Epithelial cell of prostate (primary cell): ENCODE measurements around the gene CORO2B.
"Not testable (repeated sequence)": the region's sequence is repeated elsewhere in the genome, so short reads cannot be mapped to it uniquely, and the experiment has no call there.

Source experiments
- DNase-seq: peaks from one replicate; pipeline ENCODE4 v3.0.0-alpha.2; 2011; ENCODE audit warnings: low read depth, low spot score
- H3K27ac ChIP-seq: fragments of 450-650 bp; 2 replicates; pipeline ENCODE4 v1.5.1; 2017; ENCODE audit warnings: mild to moderate bottlenecking

CORO2B gene

DNA sequence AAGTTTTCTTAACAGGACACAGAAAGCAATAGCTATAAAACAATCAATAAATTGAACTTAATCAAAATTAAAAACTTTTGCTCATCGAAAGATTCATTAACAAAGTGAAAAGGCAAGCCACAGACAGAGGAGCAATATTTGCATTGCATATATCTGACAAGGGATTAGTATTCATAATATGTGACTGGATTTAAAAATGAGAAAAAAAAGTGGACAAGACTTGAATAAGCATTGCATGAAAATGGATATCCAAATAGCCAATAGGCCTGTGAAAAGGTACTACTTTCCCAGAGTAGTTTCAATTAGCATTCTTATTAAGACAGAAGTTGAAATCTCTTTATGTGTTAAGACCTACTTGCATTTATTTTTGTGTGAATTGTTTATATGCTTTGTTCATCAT, 84.7 kb downstream of the CORO2B start:
- no peak overlapping the region for H3K27ac ChIP-seq
- no peak for DNase-seq

DNA sequence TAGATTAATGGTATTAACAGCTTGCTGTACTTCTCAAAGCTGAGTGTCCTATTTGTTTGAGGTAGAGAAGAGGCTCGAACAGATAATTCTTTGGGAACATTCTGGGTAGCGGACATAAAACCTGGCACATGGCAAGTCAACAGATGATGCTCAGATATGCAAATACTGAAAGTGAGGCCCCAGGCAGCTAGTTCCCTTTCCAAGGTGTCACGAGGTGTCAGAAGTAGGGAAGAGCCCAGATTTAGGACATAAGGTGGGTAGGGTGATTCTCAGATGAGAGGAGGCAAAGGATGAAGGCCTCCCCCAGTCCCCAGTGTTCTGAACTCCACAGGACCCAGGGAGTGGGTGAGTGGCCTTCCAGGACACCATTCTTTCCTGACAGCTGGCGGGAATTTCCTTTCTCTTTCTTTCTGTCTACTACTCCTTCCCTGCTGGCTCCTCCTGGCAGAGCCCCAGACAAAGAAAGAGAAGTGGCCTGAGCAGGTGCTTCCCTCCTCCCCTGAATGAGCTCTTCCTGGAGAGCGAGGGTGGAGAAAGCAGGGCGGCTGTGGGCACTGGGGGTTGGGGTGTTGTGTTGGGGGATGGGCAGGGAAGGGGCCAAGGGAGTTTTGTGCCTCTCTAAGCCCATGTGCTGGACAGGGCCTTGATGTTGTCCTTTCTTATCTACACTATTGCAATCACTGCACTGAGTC, 87.5 kb downstream of the CORO2B start:
- H3K27ac ChIP-seq, result no peak overlapping the region
- DNase-seq, result no peak

DNA sequence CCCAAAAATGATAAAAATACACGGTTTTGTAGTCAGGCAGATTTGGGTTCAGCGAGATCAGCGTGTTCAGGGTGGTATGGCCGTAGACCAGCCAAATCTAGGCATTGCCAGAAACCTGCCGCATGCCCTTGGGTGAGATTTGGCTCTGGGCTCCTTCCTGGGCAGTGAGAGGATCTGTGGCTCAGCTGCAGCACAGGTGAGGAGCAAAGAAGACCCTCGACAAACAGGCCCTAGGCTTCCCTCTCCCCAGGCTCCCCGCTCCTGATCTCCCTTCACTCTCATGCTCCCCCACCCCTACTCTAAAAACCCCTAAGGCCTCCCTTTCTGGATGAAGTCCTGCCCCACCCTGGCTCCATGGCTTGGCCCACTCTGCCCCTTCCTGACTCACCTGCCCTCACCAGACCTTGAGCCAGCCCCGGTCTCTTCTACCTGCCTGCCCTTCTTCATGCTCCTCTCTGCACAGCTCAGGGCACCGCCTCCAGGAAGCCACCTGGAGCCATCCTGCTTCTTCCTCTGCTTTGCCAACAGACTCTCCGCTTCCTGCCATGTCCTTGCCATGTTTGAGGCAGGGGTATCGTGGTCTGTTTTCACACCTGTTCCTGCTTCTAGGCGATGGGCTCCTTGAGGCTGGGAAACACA, 88.1 kb downstream of the CORO2B start:
- DNase-seq, result no peak
- H3K27ac ChIP-seq, result no peak overlapping the region

DNA sequence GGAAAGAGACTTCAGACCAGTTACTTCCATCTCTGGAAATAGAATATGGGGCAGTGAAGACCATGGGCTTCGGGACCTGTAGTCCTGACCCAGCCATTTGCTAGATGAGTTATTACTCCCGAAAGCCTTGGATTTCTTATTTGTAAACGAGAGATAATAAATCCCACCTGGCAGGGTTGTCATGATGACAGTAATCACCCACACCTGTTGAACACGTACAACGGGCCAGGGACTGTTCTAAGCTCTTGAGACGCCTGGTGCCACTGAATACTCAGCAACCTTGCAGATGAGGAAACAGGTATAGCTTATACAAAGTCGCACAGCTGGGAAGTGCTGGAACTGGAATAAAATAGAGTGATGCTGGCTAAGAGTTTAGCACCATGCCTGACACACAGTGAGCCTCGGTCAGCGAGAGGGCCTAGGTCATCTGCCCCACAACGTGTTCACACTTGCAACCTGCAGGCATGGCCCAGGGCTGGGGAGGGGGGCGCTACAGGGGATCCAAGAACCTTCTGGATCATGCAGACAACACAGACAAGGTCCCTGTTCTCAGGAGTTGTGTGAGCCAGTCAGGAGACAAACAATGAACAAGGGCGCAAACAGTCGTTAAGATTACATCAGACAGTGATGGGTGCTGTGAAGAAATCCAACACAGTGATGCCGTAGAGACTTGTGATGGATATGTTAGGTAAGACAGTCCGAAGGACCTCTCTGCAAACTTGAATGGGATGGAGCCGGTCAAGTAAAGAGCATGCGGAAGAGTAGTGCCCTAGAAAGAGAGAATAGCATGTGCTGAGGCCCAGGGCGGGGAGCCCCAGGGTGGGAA, 89.2 kb downstream of the CORO2B start:
- DNase-seq, result no peak
- no peak overlapping the region for H3K27ac ChIP-seq

DNA sequence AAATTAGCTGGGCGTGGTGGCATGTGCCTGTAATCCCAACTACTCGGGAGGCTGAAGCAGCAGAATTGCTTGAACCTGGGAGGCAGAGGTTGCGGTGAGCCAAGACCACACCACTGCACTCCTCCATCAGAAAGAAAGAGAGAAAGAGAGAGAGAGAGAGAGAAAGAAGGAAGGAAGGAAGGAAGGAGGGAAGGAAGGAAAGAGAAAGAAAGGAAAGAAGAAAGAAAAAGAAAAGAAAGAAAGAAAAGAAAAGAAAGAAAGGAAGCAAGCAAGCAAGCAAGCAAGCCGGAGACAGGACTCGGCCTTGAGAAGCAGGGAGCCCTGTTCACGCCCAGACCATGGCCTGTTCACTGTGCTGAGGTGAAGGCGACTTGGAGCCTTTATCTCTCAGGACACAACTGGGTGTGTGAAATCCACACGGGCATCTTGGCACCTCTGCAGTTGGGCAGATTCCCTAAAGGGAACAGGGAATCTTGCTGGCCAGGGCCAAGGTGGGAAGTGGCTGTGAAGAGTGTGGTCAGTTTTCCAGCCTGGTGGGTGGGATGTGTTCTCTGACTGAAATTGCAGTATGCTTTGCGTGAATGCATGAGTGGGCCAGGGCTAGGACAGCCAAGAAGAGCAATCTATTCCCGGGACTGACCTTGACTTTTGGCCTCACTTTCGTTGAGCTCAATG, 90.3 kb downstream of the CORO2B start:
- H3K27ac ChIP-seq, result no peak overlapping the region
- DNase-seq, result no peak

DNA sequence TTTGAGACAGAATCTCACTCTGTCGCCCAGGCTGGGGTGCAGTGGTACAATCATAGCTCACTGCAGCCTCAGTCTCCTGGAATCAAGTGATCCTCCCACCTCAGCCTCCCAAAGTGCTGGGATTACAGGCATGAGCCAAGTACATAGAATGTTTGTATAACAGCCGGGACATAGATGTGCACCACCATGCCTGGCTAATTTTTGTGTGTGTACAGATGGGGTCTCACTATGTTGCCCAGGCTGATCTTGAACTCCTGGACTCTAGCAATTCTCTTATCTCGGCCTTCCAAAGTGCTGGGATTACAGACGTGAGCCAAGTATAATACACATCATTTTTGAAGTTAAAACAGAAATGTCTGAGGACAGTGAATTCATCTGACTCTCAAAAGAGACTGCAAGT, 93.5 kb downstream of the CORO2B start:
- DNase-seq, result no peak
- no peak overlapping the region for H3K27ac ChIP-seq

DNA sequence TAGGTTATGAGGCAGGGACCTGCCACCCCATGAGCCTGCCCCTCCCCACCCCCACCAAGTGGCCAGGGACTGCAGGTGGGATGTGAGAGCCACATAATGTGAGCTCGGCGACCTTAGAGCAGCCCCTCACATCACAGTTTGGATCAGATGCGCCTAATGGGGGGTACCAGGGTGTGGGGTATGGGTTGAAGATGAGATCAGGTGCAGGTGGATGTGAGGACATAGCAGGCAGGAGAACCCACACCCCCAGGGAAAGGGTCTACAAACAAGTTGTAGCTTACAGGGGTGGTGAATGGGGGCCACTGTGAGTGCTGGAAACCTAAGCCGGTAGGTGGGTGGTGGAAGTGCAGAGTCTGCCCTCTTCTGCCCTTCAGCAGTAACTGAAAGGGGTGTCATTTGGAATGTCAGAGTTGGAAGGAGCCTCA, 94.0 kb downstream of the CORO2B start:
- no peak for DNase-seq
- no peak overlapping the region for H3K27ac ChIP-seq

DNA sequence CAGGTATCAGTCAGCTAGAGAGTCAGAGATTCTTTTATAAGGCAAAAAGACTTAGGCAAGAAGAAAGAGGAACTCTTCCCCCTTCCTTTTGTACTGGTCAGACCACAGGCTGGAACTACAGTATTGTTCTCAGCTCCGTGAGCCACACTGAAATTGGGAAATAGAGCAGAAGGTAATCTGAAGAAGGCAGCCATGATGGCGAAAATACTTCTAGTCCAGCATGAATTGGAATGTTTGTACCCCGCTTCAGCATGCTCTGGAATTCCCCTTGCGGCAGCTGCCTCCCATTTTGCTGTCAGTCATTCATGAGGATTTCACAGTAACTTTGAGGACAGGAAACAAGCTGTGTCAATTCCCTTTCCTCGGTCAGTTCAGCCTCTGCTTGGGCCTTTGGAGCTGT, 96.2 kb downstream of the CORO2B start:
- DNase-seq, result peak; percentile 10
- H3K27ac ChIP-seq, result peak overlapping the region; percentile 32

DNA sequence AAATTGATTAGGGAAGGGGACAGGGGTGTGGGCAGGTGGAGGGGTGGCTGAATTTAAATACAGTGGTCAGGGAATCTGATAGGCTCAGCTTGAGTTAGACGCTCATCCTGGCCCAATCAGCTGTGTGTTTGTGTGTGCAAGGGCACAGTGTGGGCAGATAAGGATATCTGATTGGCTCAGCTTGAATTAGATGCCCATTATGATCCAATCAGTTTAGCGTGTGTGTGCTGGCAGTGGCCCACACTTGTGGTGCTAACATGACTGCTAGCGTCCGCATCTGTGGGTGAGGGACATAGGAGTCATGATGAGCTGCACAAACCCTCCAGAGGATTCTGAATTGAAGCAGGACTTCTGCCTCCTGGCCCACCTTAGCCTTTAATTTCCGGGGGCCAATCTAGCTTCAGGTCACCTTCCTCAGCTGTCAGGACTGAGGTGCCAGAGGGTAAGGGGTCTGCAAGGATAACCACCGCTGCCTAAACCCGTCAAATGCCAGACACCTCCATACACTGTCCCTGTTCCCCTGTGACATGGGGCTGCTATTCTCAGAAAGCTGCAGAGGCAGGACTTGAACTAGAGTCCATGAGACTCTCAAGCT, 97.3 kb downstream of the CORO2B start:
- no peak overlapping the region for H3K27ac ChIP-seq
- DNase-seq, result no peak

DNA sequence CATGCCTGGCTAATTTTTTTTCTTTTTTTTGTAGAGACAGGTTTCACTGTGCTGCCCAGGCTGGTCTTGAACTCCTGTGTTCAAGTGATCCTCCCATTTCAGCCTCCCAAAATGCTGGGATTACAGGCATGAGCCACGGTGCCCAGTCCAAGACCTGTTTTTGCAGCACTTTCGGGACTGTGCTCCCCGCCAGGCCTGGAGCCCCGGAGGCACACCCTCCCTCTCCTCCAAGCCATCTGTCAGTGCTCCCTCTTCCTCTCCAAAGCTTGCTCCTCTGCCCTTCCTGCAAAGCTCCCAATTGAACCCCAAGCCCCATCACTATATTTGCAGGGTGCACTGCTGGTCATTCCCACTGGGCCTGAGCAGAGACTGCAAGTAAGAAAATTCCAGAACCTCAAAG, 98.1 kb downstream of the CORO2B start:
- DNase-seq, result no peak
- H3K27ac ChIP-seq, result no peak overlapping the region

DNA sequence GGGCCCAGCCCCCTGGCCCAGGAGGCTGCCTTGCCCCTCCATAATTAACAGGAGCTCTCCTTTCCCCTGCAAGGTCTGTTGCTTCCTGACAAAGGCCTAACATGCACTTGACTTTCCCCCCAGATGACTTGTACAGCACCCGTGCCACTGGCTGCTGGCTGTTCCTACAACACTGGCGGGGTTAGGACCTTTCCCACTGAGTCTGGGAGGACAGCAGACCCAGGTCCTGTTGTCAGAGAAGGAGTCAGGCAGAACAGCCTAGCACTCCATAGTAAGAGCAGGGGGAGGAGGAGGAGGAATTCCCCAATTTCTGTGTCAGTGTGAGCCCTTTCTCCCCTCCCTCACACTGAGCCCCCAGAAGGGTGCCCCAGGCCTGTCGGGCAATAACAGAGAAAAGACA, 99.2 kb downstream of the CORO2B start:
- no peak for DNase-seq
- no peak overlapping the region for H3K27ac ChIP-seq

DNA sequence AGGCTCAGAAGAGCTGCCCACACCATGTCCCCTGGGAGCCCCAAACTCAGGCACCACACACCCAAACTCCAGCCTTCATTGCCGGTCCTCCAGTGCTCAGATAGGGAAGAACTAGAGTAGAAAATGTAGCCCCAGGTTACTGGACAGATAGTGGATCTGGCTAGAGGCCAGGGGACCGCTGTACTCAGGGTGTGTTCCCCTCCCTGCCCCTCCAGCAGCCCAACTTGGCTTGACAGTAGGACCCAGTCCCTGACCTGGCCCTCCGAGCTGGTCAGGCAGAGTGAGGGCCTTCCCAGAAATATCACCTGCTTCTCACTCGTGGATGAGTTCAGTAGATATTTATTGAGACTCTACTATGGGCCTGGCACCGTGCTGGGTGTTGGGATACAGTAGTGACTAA, 100.0 kb downstream of the CORO2B start:
- H3K27ac ChIP-seq, result no peak overlapping the region
- no peak for DNase-seq

DNA sequence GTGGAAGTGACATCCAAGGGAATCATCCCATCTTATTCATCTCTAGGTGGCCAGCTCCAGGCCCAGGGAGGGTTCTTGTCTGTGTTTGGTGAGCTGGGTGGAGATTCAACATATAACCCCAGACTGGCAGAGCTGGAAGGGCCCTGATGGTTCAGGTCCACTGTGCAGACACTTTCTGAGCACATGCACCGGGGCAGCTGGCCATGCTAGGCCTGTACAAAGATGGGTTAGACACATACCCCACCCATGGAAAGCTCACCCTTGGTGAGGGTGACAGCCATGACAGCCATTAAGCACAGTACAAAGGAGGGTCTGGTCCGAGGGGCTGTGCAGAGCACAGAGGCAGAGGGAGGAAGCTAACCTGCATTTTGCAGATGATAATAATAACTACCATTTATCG, 100.4 kb downstream of the CORO2B start:
- no peak for DNase-seq
- H3K27ac ChIP-seq, result no peak overlapping the region

DNA sequence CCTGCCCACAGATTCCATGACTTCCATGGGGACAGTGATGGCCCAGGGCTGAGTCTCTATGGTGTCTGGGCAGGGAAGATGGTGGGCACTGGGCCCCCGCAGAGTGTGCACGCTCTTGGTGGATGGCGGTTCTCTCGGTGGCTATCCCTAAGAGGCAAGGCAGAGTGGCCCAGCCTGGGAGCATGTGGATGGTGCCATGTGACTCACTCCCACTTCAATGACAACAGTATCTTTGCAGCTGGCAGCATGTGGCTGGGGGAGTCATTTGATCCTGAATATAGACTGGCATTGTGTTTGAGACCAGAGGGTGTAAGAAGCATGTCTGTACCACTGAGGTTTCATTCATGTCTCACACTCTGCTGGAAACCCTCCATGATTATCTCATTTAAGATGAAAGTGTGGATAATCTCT, 101.2 kb downstream of the CORO2B start:
- DNase-seq, result no peak
- H3K27ac ChIP-seq, result no peak overlapping the region

DNA sequence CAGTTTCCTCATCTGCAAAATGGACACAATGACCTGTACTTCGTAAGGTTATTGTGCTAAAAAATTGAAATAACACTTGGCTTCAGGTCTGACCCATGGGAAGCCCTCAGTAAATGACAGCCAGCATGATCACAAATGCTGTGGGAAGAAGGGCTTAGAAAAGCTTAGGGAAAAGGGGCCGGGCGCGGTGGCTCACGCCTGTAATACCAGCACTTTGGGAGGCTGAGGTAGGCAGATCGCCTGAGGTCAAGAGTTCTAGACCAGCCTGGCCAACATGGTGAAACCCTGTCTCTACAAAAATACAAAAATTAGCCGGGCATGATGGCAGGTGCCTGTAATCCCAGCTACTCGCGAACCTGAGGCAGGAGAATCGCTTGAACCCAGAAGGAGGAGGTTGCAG, 102.0 kb downstream of the CORO2B start:
- not testable (repeated sequence) for H3K27ac ChIP-seq, DNase-seq

DNA sequence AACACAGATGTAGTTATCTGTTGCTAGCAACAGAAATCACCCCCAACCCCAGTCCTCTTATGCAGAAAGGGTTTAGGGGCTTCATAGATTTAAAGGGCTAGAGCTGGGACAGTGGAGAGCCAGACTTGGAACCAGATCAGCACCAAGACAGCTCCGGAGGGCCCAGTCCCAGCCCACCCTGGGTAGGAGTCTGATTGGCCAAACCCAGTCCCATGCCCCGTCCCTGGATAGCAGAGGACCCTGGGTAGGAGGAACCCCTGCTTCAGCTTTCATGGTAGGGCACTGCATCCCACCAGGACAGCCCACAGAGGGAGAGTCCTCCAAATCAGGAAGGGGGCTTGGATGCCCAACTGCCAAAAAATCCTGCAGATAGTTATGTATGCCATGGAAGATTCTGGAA, 103.0 kb downstream of the CORO2B start:
- DNase-seq, result no peak
- H3K27ac ChIP-seq, result no peak overlapping the region

DNA sequence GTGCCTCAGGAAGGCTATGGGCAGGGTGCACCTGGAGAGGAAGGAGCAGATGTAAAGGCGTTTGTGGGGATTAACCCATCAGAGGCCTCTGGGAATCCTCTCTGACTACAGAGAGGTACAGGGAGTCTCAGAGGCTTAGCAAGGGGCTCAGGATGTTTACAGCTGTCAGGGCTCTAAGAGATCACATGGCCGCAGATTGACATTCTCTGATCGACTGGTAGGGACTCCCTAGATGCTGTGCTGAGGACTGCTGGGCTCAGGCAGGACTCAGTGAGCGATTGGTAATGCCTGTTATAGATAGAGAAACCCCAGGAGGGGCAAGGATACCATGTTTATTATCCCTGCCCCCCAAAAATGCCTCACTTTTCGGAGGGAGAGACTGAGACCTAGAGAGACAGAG, 103.5 kb downstream of the CORO2B start:
- DNase-seq, result no peak
- H3K27ac ChIP-seq, result no peak overlapping the region

DNA sequence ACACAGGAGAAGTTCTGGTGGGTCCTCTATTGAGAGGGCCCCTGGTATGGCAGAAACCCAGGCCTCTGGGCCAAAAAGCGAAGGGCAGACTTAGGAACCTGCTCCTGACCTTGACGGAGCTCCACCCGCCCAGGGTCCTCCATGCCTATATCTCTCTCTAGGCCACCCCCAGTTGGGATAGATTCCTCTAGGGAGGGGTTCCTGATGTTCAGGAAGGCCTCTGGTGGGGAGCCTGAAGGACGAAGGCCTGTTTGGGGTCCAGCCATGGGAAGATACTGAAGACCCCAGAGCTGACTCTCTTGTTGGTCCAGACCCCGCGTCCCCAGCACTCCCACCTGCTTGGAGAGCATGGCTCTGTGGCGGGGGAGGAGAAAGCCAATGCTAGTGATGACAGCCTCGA, 104.2 kb downstream of the CORO2B start:
- DNase-seq, result no peak
- no peak overlapping the region for H3K27ac ChIP-seq

DNA sequence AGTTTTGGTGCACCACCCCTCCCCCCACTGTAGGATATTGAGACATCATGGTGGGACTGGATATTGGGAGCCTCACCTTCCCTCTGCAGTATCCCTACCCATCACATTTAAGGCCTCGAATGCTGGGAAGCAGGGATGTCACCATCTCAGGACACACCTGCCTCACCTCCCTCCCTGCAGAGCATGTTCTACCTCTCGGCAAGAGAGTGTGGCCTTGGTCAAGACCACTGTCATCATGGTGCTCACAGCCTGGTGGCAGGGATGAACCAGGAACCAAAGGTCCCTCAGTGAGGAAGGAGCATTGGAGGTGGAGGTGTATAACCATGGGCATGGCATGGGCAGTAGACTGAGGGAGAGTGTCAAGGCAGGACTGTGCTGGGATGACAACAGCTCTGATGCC, 104.8 kb downstream of the CORO2B start:
- H3K27ac ChIP-seq, result no peak overlapping the region
- no peak for DNase-seq

DNA sequence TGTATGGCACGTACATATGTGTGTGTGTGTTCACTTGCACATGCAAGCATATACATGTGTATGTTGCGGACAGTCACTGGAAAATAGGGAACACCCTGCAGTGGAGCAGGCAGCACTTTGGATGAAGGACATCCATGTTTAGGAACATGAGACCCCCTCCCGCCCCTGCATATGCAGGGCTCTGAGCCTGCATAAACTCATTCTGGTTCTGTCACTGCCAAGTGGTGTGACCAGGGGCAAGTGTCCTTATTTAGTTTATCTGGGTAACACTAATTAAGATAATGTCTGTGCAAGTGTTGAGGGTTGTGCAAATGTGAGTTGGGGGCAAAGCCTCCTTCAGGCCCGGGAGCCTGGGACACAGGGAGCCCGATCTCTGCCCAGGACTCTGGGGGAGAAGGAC, 105.7 kb downstream of the CORO2B start:
- no peak for DNase-seq
- H3K27ac ChIP-seq, result no peak overlapping the region
